ENCODE results near the gene PARVA. TPM values are rescaled to one million over a fixed set of nuclear protein-coding genes. Genes with fewer than 3 reads are reported as not detected.

The PARVA gene
- total RNA-seq, 1 experiment from 2014 or later = 31.5 TPM

- no peak for DNase-seq
- no peaks in the 10 kb centered on the region; the same call in 1 of the 2 replicates for H3K79me2 ChIP-seq (ENCODE audit: low read depth)
- no peaks in the 10 kb centered on the region for H4K20me1 ChIP-seq (ENCODE audit: insufficient read depth)
- POLR2A ChIA-PET (ENCODE audit: unreplicated experiment) = no interaction called here
- BruUV-seq (replicated peaks) = no TSS peak
- intact Hi-C loops (cut with micrococcal nuclease; ENCODE audit: unreplicated experiment) = no loop called here
- H2AFZ ChIP-seq = no peak overlapping the region
- no peaks in the 10 kb centered on the region for H3K9me3 ChIP-seq (ENCODE audit: insufficient read depth, low read depth)
- H3K27me3 ChIP-seq (ENCODE audit: insufficient read depth, low read depth) = no peaks in the 10 kb centered on the region
- H3K36me3 ChIP-seq (ENCODE audit: low read depth) = no peaks in the 10 kb centered on the region
- no peaks in the 10 kb centered on the region for H3F3A ChIP-seq (ENCODE audit: insufficient read depth, low read depth)
- no peak overlapping the region for H3K4me2 ChIP-seq
- no peak overlapping the region for H3K27ac ChIP-seq
- no peaks in the 10 kb centered on the region for H3K9me2 ChIP-seq (ENCODE audit: insufficient read depth)
- no peaks in the 10 kb centered on the region for H3K4me1 ChIP-seq (replicated peaks; ENCODE audit: insufficient read depth)
- no peak for TF ChIP-seq EZH2 (IDR thresholded peaks at IDR 0.05; ENCODE audit: low read depth)
- TF ChIP-seq, protein P1, sequence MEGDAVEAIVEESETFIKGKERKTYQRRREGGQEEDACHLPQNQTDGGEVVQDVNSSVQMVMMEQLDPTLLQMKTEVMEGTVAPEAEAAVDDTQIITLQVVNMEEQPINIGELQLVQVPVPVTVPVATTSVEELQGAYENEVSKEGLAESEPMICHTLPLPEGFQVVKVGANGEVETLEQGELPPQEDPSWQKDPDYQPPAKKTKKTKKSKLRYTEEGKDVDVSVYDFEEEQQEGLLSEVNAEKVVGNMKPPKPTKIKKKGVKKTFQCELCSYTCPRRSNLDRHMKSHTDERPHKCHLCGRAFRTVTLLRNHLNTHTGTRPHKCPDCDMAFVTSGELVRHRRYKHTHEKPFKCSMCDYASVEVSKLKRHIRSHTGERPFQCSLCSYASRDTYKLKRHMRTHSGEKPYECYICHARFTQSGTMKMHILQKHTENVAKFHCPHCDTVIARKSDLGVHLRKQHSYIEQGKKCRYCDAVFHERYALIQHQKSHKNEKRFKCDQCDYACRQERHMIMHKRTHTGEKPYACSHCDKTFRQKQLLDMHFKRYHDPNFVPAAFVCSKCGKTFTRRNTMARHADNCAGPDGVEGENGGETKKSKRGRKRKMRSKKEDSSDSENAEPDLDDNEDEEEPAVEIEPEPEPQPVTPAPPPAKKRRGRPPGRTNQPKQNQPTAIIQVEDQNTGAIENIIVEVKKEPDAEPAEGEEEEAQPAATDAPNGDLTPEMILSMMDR (conservative IDR thresholded peaks at IDR 0.05) = no peak
- CTCF ChIA-PET = no interaction called here
- H3K4me3 ChIP-seq = no peak overlapping the region
Measured at GRCh38 chr11:12390687-12391110, 13.3 kb downstream of the PARVA start.

DNA sequence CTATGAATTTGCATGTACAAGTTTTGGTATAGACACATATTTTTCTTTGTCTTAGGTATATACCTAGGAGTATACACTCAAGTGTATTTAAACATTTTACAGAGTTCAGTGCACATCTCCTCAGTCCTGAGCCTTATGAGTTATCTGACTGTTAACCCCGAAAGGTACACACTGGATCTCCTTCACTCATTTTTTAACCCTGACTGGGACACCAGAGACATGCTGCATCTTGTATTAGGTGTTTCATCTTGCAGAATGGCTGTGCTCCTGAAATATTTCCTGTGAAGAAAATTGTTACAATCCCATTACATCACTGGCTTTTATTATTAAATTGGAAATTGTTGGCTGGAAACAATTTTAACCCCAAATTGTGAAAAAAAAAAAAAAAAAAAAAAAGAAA is 15.3 kb downstream of the PARVA start:
- Histone ChIP-seq H3K27ac (no peak overlapping the region), H3K79me2 (ENCODE audit: low read depth) (no peaks in the 10 kb centered on the region; the same call in 1 of the 2 replicates), H2AFZ (no peak overlapping the region), H3K36me3 (ENCODE audit: low read depth) (no peaks in the 10 kb centered on the region), H3K9me2 (ENCODE audit: insufficient read depth) (no peaks in the 10 kb centered on the region), H3K27me3 (ENCODE audit: insufficient read depth, low read depth) (no peaks in the 10 kb centered on the region), H3K9me3 (ENCODE audit: insufficient read depth, low read depth) (no peaks in the 10 kb centered on the region), H3K4me1 (replicated peaks; ENCODE audit: insufficient read depth) (no peaks in the 10 kb centered on the region), H3K4me2 (no peak overlapping the region), H4K20me1 (ENCODE audit: insufficient read depth) (no peaks in the 10 kb centered on the region), H3F3A (ENCODE audit: insufficient read depth, low read depth) (no peaks in the 10 kb centered on the region), H3K4me3 (no peak overlapping the region)
- TF ChIP-seq, protein P1 (conservative IDR thresholded peaks at IDR 0.05) = no peak
- TF ChIP-seq EZH2 (IDR thresholded peaks at IDR 0.05; ENCODE audit: low read depth) = no peak
- intact Hi-C loops (cut with micrococcal nuclease; ENCODE audit: unreplicated experiment) = no loop called here
- no peak for DNase-seq
- CTCF ChIA-PET = interaction anchor here (0.7 kb wide), 1 partner anchor 88 kb away, joined by 3 read pairs; no protein-coding TSS in a partner anchor
- POLR2A ChIA-PET (ENCODE audit: unreplicated experiment) = no interaction called here
- BruUV-seq (replicated peaks) = no TSS peak

DNA sequence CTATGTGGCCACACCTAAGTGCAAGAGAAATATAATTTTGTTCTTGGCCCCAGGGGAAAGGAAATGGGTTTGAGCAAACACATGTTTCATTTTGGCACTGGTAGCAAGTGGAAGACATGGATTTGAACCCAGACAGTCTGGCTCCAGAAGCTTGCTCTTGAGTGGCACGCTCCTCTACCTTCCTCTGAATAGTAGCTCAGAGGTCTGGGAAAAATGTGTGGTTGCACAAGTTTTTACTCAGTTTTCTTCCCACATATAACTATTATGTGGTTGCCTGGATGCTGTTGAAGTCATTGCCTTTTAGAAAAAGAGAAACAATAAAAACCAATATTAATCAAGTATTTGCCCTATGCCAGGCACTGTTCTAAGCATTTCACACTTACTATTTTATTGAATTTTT is 16.3 kb downstream of the PARVA start:
- H3K9me2 ChIP-seq (ENCODE audit: insufficient read depth) = no peaks in the 10 kb centered on the region
- H3F3A ChIP-seq (ENCODE audit: insufficient read depth, low read depth) = no peaks in the 10 kb centered on the region
- H3K27ac ChIP-seq = no peak overlapping the region
- no peaks in the 10 kb centered on the region for H3K4me1 ChIP-seq (replicated peaks; ENCODE audit: insufficient read depth)
- CTCF ChIA-PET = no interaction called here
- H4K20me1 ChIP-seq (ENCODE audit: insufficient read depth) = no peaks in the 10 kb centered on the region
- H3K36me3 ChIP-seq (ENCODE audit: low read depth) = no peaks in the 10 kb centered on the region
- no peak for DNase-seq
- no peak for TF ChIP-seq EZH2 (IDR thresholded peaks at IDR 0.05; ENCODE audit: low read depth)
- TF ChIP-seq, protein P1 (conservative IDR thresholded peaks at IDR 0.05) = no peak
- intact Hi-C loops (cut with micrococcal nuclease; ENCODE audit: unreplicated experiment) = no loop called here
- no peaks in the 10 kb centered on the region for H3K27me3 ChIP-seq (ENCODE audit: insufficient read depth, low read depth)
- POLR2A ChIA-PET (ENCODE audit: unreplicated experiment) = no interaction called here
- no TSS peak for BruUV-seq (replicated peaks)
- no peak overlapping the region for H3K4me3 ChIP-seq
- H3K4me2 ChIP-seq = no peak overlapping the region
- H3K79me2 ChIP-seq (ENCODE audit: low read depth) = no peaks in the 10 kb centered on the region; the same call in 1 of the 2 replicates
- H3K9me3 ChIP-seq (ENCODE audit: insufficient read depth, low read depth) = no peaks in the 10 kb centered on the region
- H2AFZ ChIP-seq = no peak overlapping the region
